HG03565 (cell line): ENCODE results near the gene CERK.
"Not testable (repeated sequence)": the region's sequence is repeated elsewhere in the genome, so short reads cannot be mapped to it uniquely, and the experiment has no call there.

Source experiments
- ATAC-seq: cut with Tn5 transposase; IDR thresholded peaks from one replicate; pipeline ENCODE4 v1.9.1; 2021; ENCODE audit warnings: mild to moderate bottlenecking, moderate library complexity; ENCODE audit not compliant: unreplicated experiment

The CERK gene

DNA sequence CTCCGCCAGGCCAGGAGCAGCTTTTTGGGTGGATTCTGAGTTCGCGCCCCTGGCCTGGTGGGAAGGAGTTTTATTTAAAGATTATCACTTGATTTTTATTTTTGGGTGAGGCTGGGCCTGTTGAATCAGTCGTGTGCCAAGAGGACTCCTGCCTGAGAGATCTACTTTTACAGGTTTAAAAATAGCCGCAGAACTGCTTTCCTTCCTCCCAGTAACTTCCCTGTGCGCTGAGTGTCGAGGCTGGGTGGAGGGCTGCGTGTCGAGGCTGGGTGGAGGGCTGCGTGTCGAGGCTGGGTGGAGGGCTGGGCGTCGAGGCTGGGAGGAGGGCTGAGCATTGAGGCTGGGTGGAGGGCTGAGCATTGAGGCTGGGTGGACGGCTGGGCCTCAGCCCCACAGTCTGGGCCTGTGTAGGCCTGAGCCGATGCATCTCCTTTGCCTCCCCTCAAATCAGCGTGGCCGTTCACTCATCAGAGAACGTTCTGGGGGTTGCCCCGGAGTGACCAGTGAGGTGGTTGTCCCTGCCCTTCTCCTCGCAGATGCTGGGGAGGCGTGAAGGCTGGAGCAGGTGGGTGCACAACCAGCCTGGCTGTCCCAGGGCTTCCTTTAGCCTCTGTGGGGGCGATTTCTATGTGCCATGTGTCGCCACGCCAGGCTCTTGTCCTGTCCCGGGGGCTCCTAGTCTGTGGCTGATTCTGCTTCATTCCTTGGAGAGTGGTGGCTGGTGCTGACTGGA, 87.8 kb downstream of the CERK start:
- no peak for ATAC-seq

DNA sequence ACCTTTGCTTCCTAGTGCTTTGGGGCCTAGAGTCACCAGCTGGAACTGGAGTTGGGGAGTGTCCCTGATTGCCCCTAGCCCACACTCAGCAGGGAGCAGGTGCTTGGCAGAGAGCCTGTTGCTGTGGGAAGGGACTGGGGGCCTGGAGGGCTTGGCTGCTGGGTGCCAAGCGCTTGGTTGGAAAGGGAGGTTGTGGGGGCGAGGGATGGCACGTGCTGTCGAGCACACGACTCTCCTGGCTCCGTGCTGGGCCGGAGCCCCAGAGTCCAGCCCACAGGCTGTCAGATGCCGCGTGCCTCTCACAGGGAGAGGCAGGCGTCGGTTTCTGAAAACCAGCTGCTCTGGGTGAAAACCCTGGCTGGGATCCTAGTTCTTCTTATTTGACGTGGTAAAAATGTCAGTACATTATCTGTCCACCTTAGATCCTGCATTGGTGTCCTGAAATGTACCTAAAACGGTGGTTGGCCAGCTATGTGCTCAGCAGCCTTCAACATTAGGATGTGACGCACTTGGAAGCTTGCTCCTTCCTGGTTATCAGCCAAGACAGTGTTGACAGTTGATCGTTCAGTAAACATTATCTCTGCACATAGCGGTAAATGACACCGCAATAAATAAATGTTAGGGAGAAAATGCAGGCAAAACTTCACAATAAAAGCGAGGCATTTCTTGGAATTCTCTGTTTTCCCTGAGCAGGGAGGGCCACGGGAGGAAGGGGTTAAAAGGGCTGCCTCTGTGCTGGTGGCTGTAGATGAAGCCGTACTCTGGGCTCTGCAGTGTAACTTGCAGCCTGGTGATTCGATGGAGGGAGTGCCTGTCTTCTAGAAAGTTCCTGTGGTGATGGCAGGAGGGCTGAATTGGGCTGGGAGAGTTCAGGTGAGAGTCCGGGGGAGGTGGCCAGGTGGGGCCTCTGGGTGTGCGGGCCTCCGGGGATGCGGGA, 88.6 kb downstream of the CERK start:
- ATAC-seq: no peak

DNA sequence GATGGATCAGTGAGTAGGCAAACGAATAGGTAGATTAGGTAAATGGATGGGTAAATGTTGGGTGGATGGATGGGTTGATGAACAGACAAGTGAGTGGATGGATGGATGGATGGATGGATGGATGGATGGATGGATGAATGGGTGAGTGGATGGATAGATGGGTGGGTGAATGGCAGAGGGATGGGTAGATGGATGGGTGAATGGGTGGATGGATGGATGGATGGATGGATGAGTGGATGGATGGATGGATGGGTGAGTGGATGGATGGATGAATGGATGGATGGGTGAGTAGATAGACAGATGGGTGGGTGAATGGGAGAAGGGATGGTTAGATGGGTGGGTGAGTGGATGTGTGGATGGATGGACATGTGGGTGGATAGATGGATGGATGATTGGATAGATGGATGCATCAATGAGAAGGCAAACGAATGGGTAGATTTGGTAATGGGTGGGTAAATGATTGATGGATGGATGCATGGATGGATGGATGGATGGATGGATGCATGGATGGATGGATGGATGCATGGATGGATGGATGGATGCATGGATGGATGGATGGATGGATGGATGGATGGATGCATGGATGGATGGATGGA, 89.7 kb downstream of the CERK start:
- ATAC-seq: not testable (repeated sequence)

- no peak for ATAC-seq
Observed at GRCh38 chr22:46646531-46647215, 91.4 kb downstream of the CERK start.

DNA sequence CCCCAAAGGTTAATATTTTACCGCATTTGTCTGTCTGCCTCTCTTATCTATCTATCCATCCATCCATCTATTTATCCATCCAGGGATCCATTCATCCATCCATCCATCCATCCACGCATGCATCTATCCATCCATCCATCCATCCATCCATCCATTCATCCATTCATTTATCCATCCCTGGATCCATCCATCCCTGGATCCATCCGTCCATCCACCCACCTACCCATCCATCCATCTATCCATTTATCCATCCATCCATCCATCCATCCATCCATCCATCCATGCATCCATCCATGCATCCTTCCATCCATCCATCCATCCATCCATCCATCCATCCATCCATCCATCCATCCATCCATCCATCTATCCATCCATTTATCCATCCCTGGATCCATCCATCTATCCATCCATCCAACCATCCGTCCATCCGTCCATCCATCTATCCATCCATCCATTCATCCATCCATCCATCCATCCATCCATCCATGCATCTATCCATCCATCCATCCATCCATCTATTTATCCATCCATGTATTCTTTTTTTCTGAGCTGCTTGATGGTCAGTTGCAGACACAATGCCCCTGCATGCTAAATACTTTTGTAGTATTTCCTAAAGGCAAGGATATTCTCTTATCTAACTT, 95.1 kb downstream of the CERK start:
- ATAC-seq: not testable (repeated sequence)

DNA sequence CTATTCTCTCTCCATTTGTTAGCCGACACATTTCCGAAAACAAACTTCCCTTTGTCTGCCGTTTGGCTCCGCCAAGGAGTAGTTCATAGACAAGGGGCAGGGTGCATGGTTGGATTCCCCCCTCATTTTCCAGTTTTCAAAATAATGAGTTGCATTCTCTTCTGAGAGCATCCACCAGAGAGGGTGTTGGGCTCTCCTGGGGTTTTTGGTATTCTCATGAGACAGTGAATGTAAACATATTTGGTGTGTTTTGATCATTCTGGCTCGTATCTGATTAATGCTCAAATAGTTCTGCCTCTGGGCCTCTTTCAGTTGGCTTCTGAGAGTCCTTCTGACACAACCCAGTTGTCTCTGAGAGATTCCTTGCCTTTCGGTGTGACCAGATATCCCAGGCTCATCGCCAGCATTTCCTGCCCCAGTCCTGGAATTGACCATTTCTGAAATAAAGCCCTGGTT, 96.2 kb downstream of the CERK start:
- ATAC-seq: no peak

DNA sequence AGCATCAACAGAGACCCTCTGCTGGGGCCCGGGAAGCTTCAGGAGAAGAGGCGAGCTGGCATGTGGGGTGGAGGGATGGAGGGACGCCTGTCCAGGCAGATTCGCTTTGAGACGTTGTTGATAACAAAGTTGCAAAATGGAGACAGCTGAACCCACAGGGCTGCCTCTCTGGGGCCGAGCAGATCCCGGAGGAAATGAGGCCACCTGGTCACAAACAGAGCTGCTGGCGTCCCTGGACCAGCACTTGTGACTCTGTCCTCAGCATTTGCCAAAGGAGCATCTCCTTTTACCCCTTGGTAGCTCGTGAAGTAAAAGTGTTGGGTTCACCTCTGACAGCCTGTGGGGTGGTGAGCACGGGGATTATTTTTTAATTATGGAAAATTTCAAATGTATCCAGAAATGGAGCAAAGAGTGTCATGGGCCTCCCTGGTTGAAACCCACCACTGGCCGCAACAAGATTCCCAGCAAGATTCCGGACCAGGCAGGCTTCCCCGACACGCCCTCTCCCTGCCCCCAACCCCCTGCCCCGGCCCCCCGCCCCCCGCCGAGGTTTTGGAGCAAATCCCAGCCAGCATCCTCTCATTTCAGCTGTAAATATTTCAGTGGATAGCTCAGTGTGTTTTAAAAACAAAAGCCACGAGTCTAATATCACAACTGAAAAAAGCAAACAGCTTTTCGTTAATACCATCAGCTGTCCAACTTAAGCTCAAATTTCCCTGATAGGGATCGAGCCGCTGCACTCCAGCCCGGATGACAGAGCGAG, 97.6 kb downstream of the CERK start:
- no peak for ATAC-seq

DNA sequence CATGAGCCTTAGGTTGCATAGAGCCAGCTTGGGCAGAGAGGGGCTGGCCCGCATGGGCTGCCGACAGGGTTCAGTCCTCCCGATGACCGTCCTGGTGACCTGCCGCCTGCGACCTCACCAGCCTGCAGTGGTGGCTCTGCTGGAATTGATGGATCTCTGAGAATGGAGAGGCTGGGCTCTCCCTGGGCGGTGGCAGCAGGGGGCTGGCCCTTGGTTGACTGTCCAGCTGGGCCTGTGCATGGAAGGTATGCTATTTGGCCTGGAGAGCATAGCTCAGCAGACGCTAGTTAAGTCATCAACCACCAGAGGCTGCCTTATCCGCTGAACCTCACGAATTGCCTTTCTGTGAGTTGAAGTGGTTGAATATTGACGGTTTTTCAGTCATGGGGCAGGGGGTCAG, 98.2 kb downstream of the CERK start:
- no peak for ATAC-seq

DNA sequence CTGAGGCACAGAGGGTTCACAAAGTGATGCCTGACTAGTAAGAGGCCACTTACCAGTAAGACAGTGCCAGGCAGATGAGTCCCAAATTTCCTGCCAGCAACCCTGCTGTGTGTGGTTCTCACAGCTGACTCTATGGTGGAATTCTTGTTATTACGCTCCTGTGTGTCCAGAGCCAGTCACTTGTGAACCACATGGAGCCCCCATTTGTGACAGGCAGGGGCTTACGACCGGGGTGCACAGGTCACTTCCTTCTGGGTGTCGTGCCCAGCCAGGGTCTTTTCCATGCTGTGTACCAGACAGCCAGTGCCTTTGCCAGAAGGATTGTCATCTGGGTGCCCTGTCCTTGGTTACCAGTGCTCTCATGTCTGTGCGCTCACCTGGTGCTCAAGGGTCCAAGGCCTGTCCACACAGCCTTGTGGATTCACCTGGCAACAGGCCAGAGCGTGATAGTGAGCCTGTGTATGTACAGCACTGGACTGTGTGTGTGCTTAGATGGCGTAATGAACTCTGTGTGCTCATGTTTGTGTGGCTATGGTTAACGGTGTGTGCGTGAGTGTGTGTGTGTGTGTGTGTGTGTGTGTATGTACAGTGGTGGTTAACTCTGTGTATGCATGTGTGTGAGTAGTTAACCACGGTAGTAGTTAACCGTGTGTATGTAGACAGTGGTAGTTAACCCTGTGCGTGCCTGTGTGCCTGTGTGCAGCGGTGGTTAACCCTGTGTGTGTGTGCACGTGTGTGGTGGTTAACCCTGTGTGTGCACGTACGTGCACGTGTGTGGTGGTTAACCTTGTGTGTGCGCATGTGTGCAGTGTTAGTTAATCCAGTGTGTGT, 99.2 kb downstream of the CERK start:
- ATAC-seq: no peak

DNA sequence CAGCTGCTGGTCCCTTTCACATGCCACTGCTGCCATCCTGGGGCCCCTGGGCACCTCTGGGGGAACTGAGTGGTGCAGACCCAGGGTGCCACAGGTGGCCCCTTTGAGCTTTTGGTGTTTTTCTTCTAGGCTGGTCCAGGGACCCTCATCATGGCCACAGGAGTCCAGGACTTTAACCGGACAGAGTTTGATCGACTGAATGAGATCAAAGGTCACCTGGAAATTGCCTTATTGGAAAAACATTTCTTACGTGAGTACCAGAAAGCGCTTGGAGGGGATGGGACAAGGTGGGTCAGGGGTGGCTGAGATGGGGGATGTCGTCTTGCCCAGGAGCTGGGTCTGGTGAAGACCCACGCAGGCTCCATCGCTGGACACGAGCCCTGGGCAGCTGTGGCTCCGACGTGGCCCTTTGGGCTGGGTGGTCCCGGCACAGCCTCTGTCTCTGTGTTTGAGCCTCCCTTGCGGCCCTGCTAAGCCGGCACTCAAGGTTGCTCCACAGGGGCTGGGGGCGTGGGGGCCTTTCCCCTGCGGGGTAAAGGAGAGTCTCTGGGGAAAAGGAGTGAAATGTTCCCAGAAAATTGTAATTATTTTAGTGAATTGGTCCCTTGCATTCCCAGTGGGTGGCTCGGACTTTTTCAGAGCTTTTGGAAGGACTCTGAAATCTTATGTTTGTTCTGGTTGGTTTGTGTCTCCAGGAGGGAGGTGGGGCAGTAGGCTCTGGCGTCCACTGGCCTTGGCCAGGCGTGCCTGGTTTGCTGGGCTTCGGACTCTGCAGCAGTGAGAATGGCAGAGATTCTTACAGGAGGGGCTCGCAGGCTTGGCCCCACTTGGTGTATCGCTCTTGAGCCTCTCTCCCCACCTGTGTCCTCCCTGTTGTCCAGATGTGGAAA, 100.1 kb downstream of the CERK start:
- ATAC-seq: no peak

GRCh38 chr22:46636221-46637002, 101.6 kb downstream of the CERK start:
- ATAC-seq: no peak

DNA sequence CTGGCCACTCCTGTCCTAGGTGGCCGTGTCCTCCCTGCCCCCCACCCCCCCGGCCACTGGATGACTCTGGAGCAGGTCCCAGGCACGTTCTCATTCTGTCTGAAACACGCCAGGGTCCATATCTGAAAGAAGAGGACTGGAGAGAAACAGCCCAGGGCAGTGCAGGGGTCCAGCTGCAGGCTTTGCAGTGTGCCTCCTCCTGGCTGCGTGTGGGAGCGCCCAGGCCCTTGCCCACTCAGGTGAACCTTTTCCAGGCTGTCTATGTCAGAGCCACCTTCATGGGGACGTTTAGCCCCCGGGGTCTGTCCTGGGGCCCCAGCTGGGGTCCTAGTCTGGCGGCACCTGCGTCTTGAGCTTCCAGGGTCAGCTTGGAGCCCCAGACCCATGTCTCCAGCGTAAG, 102.3 kb downstream of the CERK start:
- no peak for ATAC-seq

- not testable (repeated sequence) for ATAC-seq
Observed at GRCh38 chr22:46634973-46635685, 102.9 kb downstream of the CERK start.
